Urinary bladder (tissue), 4 donors: ENCODE data around the gene ANKRD40. TPM values are rescaled to one million over a fixed set of nuclear protein-coding genes. Genes with fewer than 3 reads are reported as not detected.

Experiments
- DNase-seq: peaks from one replicate; pipeline ENCODE4 v3.0.0-alpha.2; 2015; ENCODE audit errors: extremely low spot score
- H3K27ac ChIP-seq: one replicate; pipeline ENCODE4 v1.5.1; 2013; ENCODE audit warnings: low read depth, mild to moderate bottlenecking, moderate library complexity
- H3K36me3 ChIP-seq: one replicate; pipeline ENCODE4 v1.6.1; 2013; ENCODE audit warnings: mild to moderate bottlenecking, moderate library complexity; ENCODE audit not compliant: insufficient read depth
- H3K4me1 ChIP-seq: one replicate; pipeline ENCODE4 v1.6.1; 2013; ENCODE audit warnings: mild to moderate bottlenecking, moderate library complexity; ENCODE audit not compliant: insufficient read depth
- H3K4me3 ChIP-seq: one replicate; pipeline ENCODE4 v1.5.1; 2013; ENCODE audit warnings: low read depth, low read length
- WGBS: extraction: QIAGEN DNeasy Blood & Tissue Kit; methylation state at CpG from one replicate; pipeline ENCODE4 v1.1.7; 2013; 5-methylcytosine and 5-hydroxymethylcytosine counted together
- polyA plus RNA-seq: library from polyadenylated mRNA; stranded (reverse); fragments of 200-250 nt; gene quantifications from one replicate; pipeline ENCODE4 v1.2.3, GENCODE V29; 2013
- total RNA-seq: library from RNA; depleted of rRNA; stranded (reverse); fragments of >200 nt; gene quantifications from one replicate; pipeline ENCODE4 v1.2.3, GENCODE V29; 2014
- donor health status: healthy with polysubstance abuse.
- donor health status: healthy.

Gene ANKRD40
- total and polyA plus RNA-seq, 2 donors: 34.0 to 37.6 TPM

DNA sequence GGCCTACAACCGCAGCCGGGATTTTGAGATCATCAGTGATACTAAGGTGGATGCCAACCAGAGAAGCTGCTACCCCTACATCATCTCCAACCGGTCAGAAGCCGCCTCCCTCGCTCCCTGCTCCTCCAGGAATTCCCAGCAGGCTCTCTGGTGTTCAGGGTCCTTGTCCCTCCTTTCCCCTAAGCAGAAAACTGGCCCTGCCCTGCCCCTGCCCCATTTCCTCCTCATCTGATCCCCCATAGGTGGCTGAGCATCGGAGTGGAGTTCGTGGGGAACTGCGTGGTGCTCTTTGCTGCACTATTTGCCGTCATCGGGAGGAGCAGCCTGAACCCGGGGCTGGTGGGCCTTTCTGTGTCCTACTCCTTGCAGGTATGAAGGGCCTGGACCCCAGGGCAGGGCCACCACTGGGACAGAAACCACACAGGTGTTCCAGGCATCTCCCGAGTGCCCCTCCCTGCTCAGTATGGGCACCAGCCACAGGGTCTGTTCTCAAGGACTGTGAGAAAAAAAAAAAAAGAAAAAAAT is 29.8 kb downstream of the ANKRD40 start:
- Histone ChIP-seq H3K36me3 (no peaks in the 10 kb centered on the region), H3K4me3 (no peak overlapping the region), H3K27ac (no peak overlapping the region), H3K4me1 (no peaks in the 10 kb centered on the region)
- 94% methylated on average over 12 of the region's 12 CpGs for WGBS
- DNase-seq: no peak

DNA sequence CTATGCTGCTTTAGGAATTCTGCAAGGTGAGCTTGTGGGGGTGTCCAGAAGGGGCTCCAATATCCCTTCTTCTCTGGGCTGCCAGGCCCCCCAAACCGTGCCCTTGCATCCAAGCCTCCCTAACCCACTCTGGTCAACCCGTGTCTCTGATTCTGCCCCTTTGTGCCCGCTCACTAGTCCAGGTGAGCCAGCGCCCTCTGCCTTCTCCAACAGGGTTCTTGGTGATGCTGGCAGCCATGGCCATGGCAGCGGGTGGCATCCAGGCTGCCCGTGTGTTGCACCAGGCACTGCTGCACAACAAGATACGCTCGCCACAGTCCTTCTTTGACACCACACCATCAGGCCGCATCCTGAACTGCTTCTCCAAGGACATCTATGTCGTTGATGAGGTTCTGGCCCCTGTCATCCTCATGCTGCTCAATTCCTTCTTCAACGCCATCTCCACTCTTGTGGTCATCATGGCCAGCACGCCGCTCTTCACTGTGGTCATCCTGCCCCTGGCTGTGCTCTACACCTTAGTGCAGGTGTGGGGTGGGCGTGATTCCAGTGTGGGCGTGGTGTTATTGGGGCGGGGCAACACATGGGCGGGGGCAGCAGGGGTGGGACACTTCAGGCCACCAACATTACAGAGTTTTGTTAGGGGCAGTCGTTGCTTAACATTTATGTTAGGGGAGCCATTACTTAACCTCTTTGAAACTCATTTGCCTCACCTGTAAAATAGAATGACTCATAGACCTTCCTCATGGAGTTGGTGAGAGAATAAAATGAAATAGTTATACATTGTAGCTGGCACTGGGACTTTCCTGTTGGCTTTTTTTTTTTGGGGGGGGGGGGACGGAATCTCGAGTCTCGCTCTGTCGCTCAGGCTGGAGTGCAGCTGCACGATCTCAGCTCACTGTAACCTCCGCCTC is 31.4 kb downstream of the ANKRD40 start:
- 92% methylated on average over 24 of the region's 24 CpGs for WGBS
- Histone ChIP-seq H3K4me3 (no peak overlapping the region), H3K4me1 (no peaks in the 10 kb centered on the region), H3K36me3 (no peaks in the 10 kb centered on the region), H3K27ac (no peak overlapping the region)
- no peak for DNase-seq

GRCh38 chr17:50675627-50676026 is 32.1 kb downstream of the ANKRD40 start:
- H3K4me1 ChIP-seq: no peaks in the 10 kb centered on the region
- no peak overlapping the region for H3K4me3 ChIP-seq
- H3K36me3 ChIP-seq: no peaks in the 10 kb centered on the region
- no peak for DNase-seq
- no peak overlapping the region for H3K27ac ChIP-seq
- WGBS: 91% methylated on average over 7 of the region's 7 CpGs

DNA sequence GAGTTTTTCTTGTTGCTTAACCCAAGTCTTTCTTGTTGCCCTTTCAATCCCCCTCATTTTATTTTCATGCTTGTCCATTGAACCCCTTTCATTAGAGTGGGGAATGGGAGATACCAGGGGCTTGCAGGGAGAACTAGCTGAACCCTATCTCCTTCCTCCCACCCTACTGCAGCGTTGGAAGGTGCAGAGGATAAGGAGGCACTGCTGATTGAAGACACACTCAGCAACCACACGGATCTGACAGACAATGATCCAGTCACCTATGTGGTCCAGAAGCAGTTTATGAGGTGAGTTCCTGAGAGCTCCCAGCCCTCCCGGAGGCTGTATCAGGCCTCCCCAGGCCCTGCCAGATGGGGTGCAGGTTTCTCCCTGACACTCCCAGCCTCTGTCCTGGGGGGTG is 32.5 kb downstream of the ANKRD40 start:
- Histone ChIP-seq H3K27ac (no peak overlapping the region), H3K36me3 (no peaks in the 10 kb centered on the region), H3K4me3 (no peak overlapping the region), H3K4me1 (no peaks in the 10 kb centered on the region)
- 74% methylated on average over 3 of the region's 3 CpGs for WGBS
- DNase-seq: no peak

DNA sequence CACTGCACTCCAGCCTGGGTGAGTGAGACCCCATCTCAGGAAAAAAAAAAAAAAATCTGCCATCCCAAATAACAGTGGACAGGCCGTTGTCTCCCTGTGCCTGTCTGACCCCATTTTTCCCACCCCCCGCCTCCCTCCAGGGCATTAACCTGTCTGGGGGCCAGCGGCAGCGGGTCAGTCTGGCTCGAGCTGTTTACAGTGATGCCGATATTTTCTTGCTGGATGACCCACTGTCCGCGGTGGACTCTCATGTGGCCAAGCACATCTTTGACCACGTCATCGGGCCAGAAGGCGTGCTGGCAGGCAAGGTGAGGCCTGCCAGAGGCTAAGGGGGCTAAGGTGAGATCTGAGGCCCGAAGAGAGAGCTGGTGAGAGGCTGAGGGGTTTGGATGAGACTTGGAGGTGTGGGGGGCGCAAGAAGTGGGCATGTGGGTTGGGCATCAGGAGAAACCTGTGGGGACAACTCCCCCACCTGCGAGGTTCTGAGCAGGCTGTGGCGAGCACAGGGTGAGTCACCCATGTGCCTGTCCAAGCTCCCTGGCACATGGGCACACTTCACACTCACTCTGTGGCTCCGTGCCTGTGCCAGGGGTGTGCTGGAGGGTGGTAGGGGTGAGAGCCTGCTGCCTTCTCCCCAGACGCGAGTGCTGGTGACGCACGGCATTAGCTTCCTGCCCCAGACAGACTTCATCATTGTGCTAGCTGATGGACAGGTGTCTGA is 34.7 kb downstream of the ANKRD40 start:
- Histone ChIP-seq H3K4me1 (no peaks in the 10 kb centered on the region), H3K27ac (no peak overlapping the region)
- DNase-seq: no peak

GRCh38 chr17:50672071-50672470 is 35.6 kb downstream of the ANKRD40 start:
- H3K4me3 ChIP-seq: no peak overlapping the region
- WGBS: 98% methylated on average over 5 of the region's 5 CpGs
- no peak for DNase-seq
- no peaks in the 10 kb centered on the region for H3K4me1 ChIP-seq
- H3K27ac ChIP-seq: no peak overlapping the region
- no peaks in the 10 kb centered on the region for H3K36me3 ChIP-seq

More for the DNA sequence above, 34.7 kb downstream of the ANKRD40 start:
- WGBS: 90% methylated on average over 20 of the region's 20 CpGs
- no peak overlapping the region for H3K4me3 ChIP-seq
- no peaks in the 10 kb centered on the region for H3K36me3 ChIP-seq

DNA sequence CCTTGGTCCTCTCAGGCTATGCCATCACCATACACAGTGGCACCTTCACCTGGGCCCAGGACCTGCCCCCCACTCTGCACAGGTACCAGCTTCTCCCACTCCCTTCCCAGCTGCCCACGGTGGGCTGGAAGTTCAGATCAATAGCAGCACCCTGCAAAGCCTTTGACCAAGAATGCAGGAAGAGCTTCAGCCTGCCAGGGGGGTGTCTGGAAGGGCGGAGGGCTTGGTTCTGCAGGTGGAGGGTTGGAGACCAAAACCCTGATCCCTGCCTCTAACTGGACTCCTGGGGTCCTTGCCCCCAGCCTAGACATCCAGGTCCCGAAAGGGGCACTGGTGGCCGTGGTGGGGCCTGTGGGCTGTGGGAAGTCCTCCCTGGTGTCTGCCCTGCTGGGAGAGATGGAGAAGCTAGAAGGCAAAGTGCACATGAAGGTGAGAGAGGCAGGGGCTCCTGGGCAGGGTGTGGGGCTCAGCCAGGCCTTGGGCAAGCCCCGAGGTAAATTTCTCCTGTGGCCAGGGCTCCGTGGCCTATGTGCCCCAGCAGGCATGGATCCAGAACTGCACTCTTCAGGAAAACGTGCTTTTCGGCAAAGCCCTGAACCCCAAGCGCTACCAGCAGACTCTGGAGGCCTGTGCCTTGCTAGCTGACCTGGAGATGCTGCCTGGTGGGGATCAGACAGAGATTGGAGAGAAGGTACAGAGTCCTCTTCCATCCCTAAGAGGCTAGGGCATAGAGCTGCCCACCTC is 38.7 kb downstream of the ANKRD40 start:
- 83% methylated on average over 9 of the region's 9 CpGs for WGBS
- H3K4me1 ChIP-seq: no peaks in the 10 kb centered on the region
- no peaks in the 10 kb centered on the region for H3K36me3 ChIP-seq
- H3K27ac ChIP-seq: no peak overlapping the region
- H3K4me3 ChIP-seq: no peak overlapping the region
- DNase-seq: no peak

DNA sequence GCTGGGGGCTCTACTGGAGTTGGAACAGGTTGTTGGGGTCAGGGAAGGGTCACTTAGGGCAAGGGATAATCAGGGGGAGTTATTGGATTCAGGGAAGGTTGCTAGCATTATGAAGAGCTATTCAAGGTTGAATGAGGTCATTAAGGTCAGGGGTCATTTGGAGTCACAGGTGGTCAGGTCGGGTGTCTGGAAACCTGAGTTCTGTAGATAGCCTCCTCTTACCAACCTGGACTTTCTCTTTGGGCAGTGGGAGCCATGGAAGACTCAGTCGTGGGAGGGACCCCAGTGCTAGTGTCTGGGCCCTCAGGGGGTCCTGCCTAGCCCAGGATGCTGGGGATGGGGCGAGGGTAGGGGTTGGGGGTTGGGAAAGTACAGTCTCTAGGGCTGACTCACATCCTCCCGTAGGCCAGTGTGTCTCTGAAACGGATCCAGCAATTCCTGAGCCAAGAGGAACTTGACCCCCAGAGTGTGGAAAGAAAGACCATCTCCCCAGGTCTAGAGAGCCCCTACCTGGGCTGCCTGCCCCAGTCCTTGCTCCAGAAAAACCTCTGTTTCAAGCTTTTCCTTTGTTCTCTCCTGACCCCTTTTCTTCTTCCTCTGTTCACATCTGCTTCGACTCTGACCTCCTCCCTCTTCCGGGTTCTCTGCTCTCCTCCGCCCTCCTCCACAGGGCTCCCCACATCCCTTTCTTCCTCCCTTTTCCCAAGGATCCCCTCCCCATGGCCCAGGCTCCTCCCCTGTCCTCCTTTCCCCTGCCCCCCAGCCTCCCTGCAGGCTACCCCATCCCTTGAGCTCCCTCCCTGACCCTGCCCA is 39.5 kb downstream of the ANKRD40 start:
- 55% methylated on average over 8 of the region's 8 CpGs for WGBS
- Histone ChIP-seq H3K4me3 (no peak overlapping the region), H3K27ac (no peak overlapping the region), H3K36me3 (no peaks in the 10 kb centered on the region), H3K4me1 (no peaks in the 10 kb centered on the region)
- DNase-seq: no peak

DNA sequence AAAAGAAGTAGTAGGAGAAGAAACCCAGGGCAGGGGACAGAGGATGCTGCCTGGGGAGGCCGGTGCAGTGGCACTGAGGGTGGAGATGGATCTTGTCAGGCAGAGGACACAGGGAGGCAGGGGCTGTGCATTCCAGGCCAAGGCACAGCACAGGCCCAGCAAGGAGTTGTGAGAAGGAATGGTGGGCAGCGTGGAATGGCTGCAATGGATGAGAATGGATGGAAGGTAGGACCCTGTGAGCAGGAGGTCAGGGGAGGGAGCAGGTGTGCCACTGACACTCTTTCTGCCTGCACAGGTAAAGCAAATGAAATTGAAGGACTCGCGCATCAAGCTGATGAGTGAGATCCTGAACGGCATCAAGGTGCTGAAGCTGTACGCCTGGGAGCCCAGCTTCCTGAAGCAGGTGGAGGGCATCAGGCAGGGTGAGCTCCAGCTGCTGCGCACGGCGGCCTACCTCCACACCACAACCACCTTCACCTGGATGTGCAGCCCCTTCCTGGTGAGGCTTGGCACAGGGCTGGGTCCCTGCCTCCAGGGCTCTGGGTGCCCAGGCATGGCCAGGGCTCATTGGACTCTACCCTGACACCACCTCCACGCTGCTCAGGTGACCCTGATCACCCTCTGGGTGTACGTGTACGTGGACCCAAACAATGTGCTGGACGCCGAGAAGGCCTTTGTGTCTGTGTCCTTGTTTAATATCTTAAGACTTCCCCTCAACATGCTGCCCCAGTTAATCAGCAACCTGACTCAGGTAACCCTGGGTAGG is 40.3 kb downstream of the ANKRD40 start:
- H3K27ac ChIP-seq: no peak overlapping the region
- DNase-seq: no peak
- no peaks in the 10 kb centered on the region for H3K4me1 ChIP-seq
- WGBS: 96% methylated on average over 14 of the region's 14 CpGs
- no peaks in the 10 kb centered on the region for H3K36me3 ChIP-seq
- no peak overlapping the region for H3K4me3 ChIP-seq

GRCh38 chr17:50666316-50666715 is 41.4 kb downstream of the ANKRD40 start:
- WGBS: 94% methylated on average over 8 of the region's 8 CpGs
- H3K4me1 ChIP-seq: no peaks in the 10 kb centered on the region
- no peak overlapping the region for H3K4me3 ChIP-seq
- no peak for DNase-seq
- H3K27ac ChIP-seq: no peak overlapping the region
- H3K36me3 ChIP-seq: no peaks in the 10 kb centered on the region

DNA sequence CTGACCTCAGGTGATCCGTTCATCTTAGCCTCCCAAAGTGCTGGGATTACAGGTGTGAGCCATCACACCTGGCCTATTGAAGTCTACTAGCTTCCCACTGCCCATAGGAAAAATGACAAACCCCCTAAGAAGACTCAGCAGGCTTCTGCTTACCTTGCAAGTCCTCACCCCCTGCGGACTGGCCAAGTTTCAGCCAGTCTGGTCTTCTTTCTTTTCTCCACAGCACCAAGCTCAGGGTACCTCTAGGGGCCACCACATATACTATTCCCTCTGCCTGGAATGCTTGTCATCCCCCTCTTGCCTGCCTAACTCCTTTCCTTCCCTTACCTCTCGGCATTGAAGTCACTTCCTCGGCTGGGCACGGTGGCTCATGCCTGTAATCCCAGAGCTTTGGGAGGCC is 41.9 kb downstream of the ANKRD40 start:
- no peaks in the 10 kb centered on the region for H3K36me3 ChIP-seq
- H3K4me3 ChIP-seq: no peak overlapping the region
- H3K4me1 ChIP-seq: no peaks in the 10 kb centered on the region
- no peak for DNase-seq
- no peak overlapping the region for H3K27ac ChIP-seq
- 88% methylated on average over 5 of the region's 5 CpGs for WGBS

- Histone ChIP-seq H3K36me3 (no peaks in the 10 kb centered on the region), H3K4me1 (no peaks in the 10 kb centered on the region), H3K4me3 (no peak overlapping the region), H3K27ac (no peak overlapping the region)
- DNase-seq: no peak
- WGBS: 90% methylated on average over 12 of the region's 12 CpGs
These were observed 42.8 kb downstream of the ANKRD40 start for GRCh38 chr17:50664788-50665458.
